ENCODE results near the gene CACNG5. TPM values are rescaled to one million over a fixed set of nuclear protein-coding genes. Genes with fewer than 3 reads are reported as not detected.

CACNG5 gene
- total and polyA plus RNA-seq, 2 experiments from 2014 or later: 1.8 to 3.3 TPM

DNA sequence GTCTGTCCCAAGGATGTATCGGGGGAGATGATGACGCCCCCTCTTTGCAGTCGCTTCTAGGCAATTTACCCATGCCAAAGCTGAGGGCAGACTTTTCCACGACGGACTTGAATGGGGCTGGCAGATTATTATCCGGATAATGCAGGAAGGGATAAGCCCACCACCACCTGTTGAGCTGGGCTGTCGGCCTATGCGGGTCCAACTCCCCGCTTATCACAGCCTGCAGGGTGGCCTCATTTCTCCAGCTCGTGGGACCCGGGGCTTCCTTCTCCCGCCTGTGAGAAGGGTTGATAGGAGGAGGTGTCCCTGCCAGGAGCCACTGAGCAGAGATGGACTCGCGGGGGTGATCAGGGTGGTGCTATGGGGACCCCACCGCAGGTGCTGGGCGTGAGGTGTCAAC, 559 bp downstream of the CACNG5 start:
- H3K4me2 ChIP-seq: peak overlapping the region; percentile 82
- no peak for TF ChIP-seq NANOG (IDR thresholded peaks at IDR 0.05; ENCODE audit: borderline replicate concordance)
- TF ChIP-seq ZNF114 (CRISPR knock-in tag; IDR thresholded peaks at IDR 0.05): no peak
- no peak for TF ChIP-seq STAT1 (IDR thresholded peaks at IDR 0.05; ENCODE audit: unreplicated experiment)
- H3F3A ChIP-seq (replicated peaks; ENCODE audit: low read depth): no peaks in the 10 kb centered on the region
- no peak overlapping the region for H3K27ac ChIP-seq (ENCODE audit: low read depth)
- H3K9me2 ChIP-seq (ENCODE audit: insufficient read depth): no peaks in the 10 kb centered on the region
- H3K36me3 ChIP-seq (ENCODE audit: insufficient read depth): no peaks in the 10 kb centered on the region
- H3K9me3 Mint-ChIP-seq: no peaks in the 10 kb centered on the region; the same call in 2 of the 3 replicates
- H3K27ac Mint-ChIP-seq: no peak overlapping the region
- ATAC-seq (peak; percentile 30), DNase-seq (ENCODE audit: low spot score) (peak; percentile 13)
- H3K4me1 Mint-ChIP-seq: peaks cover 9% of the 10 kb centered on the region
- H3K4me1 ChIP-seq (ENCODE audit: insufficient read depth): peaks cover 3% of the 10 kb centered on the region; the same call in 1 of the 2 replicates
- 0 out of 2 replicates have a peak, but pooled peaks cover 10% of the 10 kb centered on the region for H3K27me3 ChIP-seq (ENCODE audit: insufficient read depth)
- H4K20me1 ChIP-seq (replicated peaks; ENCODE audit: insufficient read depth): no peaks in the 10 kb centered on the region
- H3K27me3 Mint-ChIP-seq (ENCODE audit: insufficient read depth, low read depth, poor library complexity): peaks cover 17% of the 10 kb centered on the region
- H3K79me2 ChIP-seq (replicated peaks; ENCODE audit: insufficient read depth): no peaks in the 10 kb centered on the region
- H3K4me3 ChIP-seq: peak overlapping the region; percentile 71
- peak overlapping the region; percentile 47 for H3K4me3 Mint-ChIP-seq
- H2AFZ ChIP-seq: peak overlapping the region; percentile 84
- no peaks in the 10 kb centered on the region for H3K36me3 Mint-ChIP-seq (ENCODE audit: low read depth)

DNA sequence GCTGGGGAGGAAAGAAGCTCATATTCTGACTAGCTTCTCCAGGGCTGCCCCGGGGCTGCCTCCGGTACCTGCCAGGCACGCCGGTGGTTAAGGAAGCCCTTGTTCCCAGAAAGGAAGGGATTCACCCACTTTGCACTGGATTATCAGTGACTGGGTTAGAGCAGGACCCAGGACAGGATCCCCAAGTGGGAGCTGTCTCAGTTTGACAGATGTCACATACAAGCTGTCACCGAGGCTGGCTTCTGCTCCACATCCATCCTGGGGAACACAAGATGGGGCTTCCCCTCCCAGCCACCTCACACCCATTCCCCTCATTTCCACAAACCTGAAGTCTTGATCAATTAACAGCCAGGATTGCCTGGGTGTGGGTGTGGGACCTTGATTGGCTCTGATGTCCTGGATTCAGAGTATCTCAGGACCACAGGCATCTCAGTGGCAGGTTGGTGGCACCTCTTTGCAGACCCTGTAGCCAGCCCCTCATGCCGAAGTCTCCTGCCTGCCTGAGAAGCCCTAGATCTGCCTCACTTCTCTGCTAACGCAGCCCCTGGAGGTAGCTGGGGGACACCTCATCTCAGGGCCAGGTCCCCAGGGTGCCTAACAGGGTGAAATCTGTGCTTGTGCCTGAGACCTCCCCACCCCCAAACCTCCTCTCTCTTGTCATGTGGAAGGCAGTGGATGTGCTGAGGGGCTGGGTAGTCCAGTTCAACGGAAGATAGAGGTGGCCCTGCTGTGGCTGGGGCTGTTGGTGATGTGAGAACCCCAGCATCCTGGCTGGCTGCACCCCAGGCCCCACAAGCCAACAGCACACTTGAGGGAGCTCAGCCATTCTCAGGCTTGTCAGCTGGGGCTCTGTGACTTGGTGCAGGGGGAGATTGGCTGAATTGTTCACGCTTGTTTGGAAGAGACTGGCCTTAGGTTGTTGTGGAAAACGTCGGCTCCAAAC, 1.4 kb downstream of the CACNG5 start:
- no peak for ATAC-seq
- H3K4me2 ChIP-seq: no peak overlapping the region
- Mint-ChIP-seq H3K9me3 (no peaks in the 10 kb centered on the region; the same call in 2 of the 3 replicates), H3K27ac (no peak overlapping the region), H3K4me1 (peaks cover 3% of the 10 kb centered on the region), H3K4me3 (peak overlapping the region; percentile 47), H3K36me3 (ENCODE audit: low read depth) (no peaks in the 10 kb centered on the region), H3K27me3 (ENCODE audit: insufficient read depth, low read depth, poor library complexity) (peaks cover 15% of the 10 kb centered on the region)
- no peaks in the 10 kb centered on the region for H3K36me3 ChIP-seq (ENCODE audit: insufficient read depth)
- no peaks in the 10 kb centered on the region for H3K4me1 ChIP-seq (ENCODE audit: insufficient read depth)
- H3K9me2 ChIP-seq (ENCODE audit: insufficient read depth): no peaks in the 10 kb centered on the region
- H3K27ac ChIP-seq (ENCODE audit: low read depth): no peak overlapping the region
- no peak overlapping the region for H2AFZ ChIP-seq
- H3K4me3 ChIP-seq: no peak overlapping the region
- 0 out of 2 replicates have a peak, but pooled peaks cover 10% of the 10 kb centered on the region for H3K27me3 ChIP-seq (ENCODE audit: insufficient read depth)
- H3F3A ChIP-seq (replicated peaks; ENCODE audit: low read depth): no peaks in the 10 kb centered on the region
- no peak for DNase-seq (ENCODE audit: low spot score)
- no peaks in the 10 kb centered on the region for H3K79me2 ChIP-seq (replicated peaks; ENCODE audit: insufficient read depth)
- no peaks in the 10 kb centered on the region for H4K20me1 ChIP-seq (replicated peaks; ENCODE audit: insufficient read depth)
- TF ChIP-seq, protein P1, sequence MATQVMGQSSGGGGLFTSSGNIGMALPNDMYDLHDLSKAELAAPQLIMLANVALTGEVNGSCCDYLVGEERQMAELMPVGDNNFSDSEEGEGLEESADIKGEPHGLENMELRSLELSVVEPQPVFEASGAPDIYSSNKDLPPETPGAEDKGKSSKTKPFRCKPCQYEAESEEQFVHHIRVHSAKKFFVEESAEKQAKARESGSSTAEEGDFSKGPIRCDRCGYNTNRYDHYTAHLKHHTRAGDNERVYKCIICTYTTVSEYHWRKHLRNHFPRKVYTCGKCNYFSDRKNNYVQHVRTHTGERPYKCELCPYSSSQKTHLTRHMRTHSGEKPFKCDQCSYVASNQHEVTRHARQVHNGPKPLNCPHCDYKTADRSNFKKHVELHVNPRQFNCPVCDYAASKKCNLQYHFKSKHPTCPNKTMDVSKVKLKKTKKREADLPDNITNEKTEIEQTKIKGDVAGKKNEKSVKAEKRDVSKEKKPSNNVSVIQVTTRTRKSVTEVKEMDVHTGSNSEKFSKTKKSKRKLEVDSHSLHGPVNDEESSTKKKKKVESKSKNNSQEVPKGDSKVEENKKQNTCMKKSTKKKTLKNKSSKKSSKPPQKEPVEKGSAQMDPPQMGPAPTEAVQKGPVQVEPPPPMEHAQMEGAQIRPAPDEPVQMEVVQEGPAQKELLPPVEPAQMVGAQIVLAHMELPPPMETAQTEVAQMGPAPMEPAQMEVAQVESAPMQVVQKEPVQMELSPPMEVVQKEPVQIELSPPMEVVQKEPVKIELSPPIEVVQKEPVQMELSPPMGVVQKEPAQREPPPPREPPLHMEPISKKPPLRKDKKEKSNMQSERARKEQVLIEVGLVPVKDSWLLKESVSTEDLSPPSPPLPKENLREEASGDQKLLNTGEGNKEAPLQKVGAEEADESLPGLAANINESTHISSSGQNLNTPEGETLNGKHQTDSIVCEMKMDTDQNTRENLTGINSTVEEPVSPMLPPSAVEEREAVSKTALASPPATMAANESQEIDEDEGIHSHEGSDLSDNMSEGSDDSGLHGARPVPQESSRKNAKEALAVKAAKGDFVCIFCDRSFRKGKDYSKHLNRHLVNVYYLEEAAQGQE (IDR thresholded peaks at IDR 0.05; ENCODE audit: unreplicated experiment): no peak
- TF ChIP-seq EZH2phosphoT487 (IDR thresholded peaks at IDR 0.05; ENCODE audit: unreplicated experiment) (no peak), EZH2 (IDR thresholded peaks at IDR 0.05; ENCODE audit: low read depth, unreplicated experiment) (no peak), ZNF114 (CRISPR knock-in tag; IDR thresholded peaks at IDR 0.05) (no peak), STAT1 (IDR thresholded peaks at IDR 0.05; ENCODE audit: unreplicated experiment) (no peak)
- TF ChIP-seq, protein P2, sequence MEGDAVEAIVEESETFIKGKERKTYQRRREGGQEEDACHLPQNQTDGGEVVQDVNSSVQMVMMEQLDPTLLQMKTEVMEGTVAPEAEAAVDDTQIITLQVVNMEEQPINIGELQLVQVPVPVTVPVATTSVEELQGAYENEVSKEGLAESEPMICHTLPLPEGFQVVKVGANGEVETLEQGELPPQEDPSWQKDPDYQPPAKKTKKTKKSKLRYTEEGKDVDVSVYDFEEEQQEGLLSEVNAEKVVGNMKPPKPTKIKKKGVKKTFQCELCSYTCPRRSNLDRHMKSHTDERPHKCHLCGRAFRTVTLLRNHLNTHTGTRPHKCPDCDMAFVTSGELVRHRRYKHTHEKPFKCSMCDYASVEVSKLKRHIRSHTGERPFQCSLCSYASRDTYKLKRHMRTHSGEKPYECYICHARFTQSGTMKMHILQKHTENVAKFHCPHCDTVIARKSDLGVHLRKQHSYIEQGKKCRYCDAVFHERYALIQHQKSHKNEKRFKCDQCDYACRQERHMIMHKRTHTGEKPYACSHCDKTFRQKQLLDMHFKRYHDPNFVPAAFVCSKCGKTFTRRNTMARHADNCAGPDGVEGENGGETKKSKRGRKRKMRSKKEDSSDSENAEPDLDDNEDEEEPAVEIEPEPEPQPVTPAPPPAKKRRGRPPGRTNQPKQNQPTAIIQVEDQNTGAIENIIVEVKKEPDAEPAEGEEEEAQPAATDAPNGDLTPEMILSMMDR (conservative IDR thresholded peaks at IDR 0.05; ENCODE audit: low read depth in 2 of 2): no peak
- TF ChIP-seq, protein P3, sequence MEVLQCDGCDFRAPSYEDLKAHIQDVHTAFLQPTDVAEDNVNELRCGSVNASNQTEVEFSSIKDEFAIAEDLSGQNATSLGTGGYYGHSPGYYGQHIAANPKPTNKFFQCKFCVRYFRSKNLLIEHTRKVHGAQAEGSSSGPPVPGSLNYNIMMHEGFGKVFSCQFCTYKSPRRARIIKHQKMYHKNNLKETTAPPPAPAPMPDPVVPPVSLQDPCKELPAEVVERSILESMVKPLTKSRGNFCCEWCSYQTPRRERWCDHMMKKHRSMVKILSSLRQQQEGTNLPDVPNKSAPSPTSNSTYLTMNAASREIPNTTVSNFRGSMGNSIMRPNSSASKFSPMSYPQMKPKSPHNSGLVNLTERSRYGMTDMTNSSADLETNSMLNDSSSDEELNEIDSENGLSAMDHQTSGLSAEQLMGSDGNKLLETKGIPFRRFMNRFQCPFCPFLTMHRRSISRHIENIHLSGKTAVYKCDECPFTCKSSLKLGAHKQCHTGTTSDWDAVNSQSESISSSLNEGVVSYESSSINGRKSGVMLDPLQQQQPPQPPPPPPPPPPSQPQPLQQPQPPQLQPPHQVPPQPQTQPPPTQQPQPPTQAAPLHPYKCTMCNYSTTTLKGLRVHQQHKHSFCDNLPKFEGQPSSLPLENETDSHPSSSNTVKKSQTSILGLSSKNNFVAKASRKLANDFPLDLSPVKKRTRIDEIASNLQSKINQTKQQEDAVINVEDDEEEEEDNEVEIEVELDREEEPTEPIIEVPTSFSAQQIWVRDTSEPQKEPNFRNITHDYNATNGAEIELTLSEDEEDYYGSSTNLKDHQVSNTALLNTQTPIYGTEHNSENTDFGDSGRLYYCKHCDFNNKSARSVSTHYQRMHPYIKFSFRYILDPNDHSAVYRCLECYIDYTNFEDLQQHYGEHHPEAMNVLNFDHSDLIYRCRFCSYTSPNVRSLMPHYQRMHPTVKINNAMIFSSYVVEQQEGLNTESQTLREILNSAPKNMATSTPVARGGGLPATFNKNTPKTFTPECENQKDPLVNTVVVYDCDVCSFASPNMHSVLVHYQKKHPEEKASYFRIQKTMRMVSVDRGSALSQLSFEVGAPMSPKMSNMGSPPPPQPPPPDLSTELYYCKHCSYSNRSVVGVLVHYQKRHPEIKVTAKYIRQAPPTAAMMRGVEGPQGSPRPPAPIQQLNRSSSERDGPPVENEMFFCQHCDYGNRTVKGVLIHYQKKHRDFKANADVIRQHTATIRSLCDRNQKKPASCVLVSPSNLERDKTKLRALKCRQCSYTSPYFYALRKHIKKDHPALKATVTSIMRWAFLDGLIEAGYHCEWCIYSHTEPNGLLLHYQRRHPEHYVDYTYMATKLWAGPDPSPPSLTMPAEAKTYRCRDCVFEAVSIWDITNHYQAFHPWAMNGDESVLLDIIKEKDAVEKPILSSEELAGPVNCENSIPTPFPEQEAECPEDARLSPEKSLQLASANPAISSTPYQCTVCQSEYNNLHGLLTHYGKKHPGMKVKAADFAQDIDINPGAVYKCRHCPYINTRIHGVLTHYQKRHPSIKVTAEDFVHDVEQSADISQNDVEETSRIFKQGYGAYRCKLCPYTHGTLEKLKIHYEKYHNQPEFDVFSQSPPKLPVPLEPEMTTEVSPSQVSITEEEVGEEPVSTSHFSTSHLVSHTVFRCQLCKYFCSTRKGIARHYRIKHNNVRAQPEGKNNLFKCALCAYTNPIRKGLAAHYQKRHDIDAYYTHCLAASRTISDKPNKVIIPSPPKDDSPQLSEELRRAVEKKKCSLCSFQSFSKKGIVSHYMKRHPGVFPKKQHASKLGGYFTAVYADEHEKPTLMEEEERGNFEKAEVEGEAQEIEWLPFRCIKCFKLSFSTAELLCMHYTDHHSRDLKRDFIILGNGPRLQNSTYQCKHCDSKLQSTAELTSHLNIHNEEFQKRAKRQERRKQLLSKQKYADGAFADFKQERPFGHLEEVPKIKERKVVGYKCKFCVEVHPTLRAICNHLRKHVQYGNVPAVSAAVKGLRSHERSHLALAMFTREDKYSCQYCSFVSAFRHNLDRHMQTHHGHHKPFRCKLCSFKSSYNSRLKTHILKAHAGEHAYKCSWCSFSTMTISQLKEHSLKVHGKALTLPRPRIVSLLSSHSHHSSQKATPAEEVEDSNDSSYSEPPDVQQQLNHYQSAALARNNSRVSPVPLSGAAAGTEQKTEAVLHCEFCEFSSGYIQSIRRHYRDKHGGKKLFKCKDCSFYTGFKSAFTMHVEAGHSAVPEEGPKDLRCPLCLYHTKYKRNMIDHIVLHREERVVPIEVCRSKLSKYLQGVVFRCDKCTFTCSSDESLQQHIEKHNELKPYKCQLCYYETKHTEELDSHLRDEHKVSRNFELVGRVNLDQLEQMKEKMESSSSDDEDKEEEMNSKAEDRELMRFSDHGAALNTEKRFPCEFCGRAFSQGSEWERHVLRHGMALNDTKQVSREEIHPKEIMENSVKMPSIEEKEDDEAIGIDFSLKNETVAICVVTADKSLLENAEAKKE (CRISPR knock-in tag; IDR thresholded peaks at IDR 0.05): no peak

Measured in GM23338 (cell line).